Measurements from ENCODE around the gene BMERB1.
"Not testable (repeated sequence)": the region's sequence is repeated elsewhere in the genome, so short reads cannot be mapped to it uniquely, and the experiment has no call there.

Gene BMERB1

GRCh38 chr16:15425861-15426260 is 8.5 kb upstream of the BMERB1 start:
- DNase-seq (ENCODE audit: low spot score), result no peak

DNA sequence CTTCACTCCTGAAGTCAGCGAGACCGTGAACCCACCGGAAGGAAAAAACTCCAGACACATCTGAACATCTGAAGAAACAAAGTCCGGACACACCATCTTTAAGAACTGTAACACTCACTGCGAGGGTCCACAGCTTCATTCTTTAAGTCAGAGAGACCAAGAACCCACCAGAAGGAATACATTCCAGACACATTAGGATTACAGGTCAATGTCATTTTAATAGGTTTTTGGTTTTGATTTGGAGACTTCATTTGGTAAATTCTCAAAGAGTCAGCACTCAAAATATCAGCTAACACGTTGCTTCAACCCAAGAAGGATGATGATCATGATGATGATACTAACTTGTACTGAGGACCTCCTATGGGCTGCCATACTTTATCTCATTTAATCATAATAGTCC is 7.6 kb upstream of the BMERB1 start:
- DNase-seq (ENCODE audit: low spot score), result no peak

GRCh38 chr16:15427648-15428239 is 6.6 kb upstream of the BMERB1 start:
- DNase-seq (ENCODE audit: low spot score), result peak; percentile 75

DNA sequence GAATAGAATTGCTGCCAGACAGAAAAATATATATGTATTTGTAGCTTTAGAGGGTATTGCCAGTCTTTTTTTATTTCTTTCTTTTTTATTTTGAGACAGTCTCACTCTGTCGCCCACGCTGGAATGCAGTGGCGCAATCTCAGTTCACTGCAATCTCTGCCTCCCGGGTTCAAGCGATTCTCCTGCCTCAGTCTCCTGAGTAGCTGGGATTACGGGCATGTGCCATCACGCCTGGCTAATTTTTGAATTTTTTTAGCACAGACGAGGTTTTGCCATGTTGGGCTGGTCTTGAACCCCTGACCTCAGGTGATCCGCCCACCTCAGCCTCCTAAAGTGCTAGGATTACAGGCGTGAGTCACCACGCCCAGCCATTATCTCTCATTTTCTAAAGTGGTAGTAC is 3.5 kb upstream of the BMERB1 start:
- DNase-seq (ENCODE audit: low spot score), result not testable (repeated sequence)

GRCh38 chr16:15434079-15434424 is 336 bp upstream of the BMERB1 start:
- DNase-seq (ENCODE audit: low spot score), result no peak

DNA sequence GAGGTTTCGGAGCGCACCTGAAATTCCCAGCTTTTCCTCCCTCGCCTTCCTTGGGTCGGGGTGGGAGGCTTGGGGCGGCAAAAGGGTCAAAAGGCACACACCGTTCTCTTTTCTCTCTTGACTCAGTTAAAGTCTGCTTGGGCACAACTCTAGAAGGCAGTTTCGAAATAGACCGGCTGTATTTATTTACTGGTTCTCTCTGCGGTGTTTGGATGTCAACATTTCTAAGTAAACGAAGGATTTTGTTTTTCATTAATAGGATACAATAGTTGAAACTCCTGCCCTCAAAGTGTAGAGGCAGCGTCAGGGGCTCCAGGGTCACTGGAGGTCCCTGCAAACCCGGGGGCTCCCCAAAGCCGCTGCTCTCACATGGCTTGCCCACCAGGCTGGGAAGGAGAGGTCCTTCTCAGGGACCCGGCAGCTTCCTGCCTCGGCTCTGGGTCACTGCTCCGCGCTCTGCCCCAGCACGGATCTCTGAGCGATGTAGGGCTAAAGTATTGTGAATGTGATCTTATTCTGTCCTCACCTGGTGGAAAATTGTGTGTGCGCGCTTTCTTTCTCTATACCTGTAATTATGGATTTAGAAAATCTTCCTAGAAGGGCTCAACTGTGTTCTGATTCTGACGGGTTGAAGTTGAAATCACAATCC is 952 bp downstream of the BMERB1 start:
- DNase-seq (ENCODE audit: low spot score), result no peak

DNA sequence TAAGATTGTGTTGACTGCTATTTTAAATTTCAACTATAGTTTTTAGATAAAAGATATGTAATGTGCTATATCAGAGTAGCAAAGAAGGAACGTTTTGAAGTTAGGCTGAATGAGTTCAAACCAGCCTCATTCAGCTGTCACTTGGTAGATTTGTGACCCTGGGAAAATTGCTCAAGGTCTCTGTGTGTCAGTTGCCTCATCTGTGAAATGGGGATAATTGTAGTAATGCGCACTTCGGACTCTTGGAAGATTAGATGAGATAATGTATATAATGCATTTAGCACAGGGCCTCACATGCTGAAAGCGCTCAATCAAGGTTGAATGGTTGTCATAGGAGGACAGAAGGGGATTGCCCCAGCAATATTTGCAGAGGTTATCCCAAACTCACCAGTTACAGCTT is 4.7 kb downstream of the BMERB1 start:
- DNase-seq (ENCODE audit: low spot score), result no peak

DNA sequence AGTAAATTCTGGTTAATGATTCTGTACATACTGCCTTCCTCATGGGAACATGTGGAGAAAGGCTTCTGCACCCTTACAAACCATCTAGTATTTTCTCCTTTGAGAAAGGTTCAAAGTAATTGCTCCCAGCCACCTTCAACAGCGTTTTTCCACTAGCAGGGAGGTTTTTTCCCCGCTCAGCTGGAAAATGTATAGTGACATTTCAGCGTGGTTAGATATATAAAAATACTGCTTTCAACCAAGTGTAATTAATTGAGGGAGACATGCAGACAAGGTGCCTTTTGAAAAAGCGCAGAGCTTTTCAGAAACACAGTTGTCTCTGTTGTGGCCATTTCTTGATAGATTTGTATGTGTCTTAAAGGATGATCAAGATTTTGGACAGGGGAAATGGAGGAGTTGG is 5.1 kb downstream of the BMERB1 start:
- no peak for DNase-seq (ENCODE audit: low spot score)

DNA sequence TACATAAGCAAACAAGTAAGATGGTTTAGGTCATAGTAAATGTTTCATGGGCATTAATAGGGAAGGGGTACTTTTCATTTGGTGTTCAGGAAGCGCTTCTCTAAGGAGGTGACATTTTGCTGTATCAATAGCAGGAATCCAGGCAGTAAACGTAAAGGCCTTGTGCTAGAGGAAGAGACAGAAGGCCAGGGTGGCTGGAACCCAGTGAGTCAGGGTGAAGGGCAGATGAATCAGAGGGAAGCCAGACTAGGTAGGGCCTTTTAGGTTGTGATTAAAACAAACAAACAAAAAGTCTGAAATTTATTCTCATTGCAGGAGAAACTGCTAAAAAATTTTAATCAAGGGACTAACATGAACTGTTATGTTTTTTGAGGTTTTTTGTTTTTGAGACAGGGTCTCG is 6.5 kb downstream of the BMERB1 start:
- no peak for DNase-seq (ENCODE audit: low spot score)

DNA sequence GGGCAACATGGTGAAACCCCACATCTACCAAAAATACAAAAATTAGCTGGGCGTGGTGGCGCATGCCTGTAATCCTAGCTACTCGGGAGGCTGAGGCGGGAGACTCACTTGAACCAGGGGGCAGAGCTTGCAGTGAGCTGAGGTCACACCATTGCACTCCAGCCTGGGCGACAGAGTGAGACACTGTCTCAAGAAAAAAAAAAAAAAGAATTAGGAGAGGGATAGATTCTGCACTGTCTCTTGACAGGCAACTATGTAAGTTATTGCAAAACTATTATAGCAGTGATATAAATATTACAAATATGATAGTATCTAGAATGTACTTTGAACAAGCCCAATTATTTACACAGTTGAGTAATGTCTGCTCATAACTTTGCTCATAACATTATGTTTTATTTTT is 7.8 kb downstream of the BMERB1 start:
- not testable (repeated sequence) for DNase-seq (ENCODE audit: low spot score)

DNA sequence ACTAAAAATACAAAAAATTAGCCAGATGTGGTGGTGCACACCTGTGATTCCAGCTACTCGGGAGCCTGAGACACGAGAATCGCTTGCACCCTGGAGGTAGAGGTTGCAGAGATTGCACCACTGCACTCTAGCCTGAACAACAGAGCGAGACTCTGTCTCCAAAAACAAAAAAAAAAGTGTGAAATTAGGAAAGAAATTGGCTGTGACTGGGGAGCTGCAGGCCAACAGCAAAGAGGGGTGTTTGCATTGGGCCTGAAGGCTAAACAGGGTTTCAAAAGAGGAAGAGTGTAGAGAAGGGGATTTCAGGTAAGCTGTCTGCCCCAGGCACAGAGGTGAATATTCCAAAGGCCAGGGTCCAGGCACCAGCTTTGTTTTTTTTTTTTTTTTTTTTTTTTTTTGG is 9.4 kb downstream of the BMERB1 start:
- no peak for DNase-seq (ENCODE audit: low spot score)

GRCh38 chr16:15444264-15444663 is 9.9 kb downstream of the BMERB1 start:
- DNase-seq (ENCODE audit: low spot score), result peak; percentile 17

GRCh38 chr16:15445450-15445849 is 11.1 kb downstream of the BMERB1 start:
- no peak for DNase-seq (ENCODE audit: low spot score)

- no peak for DNase-seq (ENCODE audit: low spot score)
Measured at GRCh38 chr16:15446901-15447300, 12.5 kb downstream of the BMERB1 start.

GRCh38 chr16:15450624-15451023 is 16.2 kb downstream of the BMERB1 start:
- DNase-seq (ENCODE audit: low spot score), result peak; percentile 23

- DNase-seq (ENCODE audit: low spot score), result no peak
Measured at GRCh38 chr16:15451098-15451731, 16.8 kb downstream of the BMERB1 start.

- DNase-seq (ENCODE audit: low spot score), result no peak
Measured at GRCh38 chr16:15452246-15452855, 18.0 kb downstream of the BMERB1 start.

- DNase-seq (ENCODE audit: low spot score), result not testable (repeated sequence)
Measured at GRCh38 chr16:15453296-15453695, 18.9 kb downstream of the BMERB1 start.

GRCh38 chr16:15454933-15455332 is 20.5 kb downstream of the BMERB1 start:
- DNase-seq (ENCODE audit: low spot score), result not testable (repeated sequence)

DNA sequence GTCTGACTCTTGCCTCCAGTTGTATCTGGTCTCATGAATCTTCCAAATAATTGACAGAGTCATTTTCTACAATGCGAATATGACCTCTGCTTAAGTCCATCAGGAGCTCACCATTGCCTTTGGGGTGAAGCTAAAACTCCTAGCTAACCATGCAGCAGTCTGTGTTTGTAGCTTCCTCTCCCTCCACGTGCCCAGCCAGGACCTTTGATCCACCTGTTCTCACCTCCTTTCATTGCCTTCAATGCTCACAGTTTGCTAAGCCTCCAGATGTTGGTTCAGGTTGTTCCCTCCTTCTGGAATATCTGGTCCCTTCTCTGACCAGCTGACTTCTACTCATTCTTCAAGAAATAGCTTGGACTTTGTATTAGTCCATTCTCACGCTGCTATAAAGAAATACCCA is 23.0 kb downstream of the BMERB1 start:
- no peak for DNase-seq (ENCODE audit: low spot score)

GRCh38 chr16:15457958-15458357 is 23.6 kb downstream of the BMERB1 start:
- DNase-seq (ENCODE audit: low spot score), result no peak

DNA sequence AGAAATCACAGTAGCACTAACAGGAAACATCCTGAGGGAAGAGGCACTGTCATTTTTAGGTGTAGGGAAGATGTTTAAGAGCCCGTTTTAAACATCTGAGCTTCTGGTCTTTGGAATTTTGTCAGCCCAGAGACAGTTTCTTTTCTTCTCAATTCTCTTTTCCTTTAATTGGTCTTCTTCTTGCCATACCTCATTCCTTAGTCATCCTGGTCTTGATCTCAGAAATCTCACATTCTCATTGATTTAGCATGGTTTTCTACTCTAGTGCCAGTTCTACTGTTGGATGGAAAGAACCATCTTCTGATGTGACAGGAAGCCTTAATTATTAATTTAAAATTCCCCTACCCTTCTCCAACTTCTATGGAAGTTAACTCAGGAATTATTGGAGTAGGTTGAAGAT is 25.4 kb downstream of the BMERB1 start:
- DNase-seq (ENCODE audit: low spot score), result no peak

DNA sequence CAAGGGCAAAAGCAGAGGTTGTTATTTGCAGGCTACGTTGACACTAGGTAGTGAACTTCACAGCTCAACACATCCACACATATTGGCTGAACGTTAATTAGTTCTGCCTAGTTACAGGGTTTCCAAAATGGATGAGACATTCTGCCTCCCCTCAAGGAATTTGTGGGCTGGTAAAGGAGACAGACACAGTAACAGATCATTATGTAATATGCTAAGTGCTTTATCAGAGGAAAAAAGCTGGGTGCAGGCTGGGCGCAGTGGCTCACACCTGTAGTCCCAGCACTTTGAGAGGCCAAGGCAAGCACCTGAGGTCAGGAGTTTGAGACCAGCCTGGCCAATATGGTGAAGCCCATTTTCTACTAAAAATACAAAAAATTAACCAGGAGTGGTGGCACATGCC is 26.2 kb downstream of the BMERB1 start:
- no peak for DNase-seq (ENCODE audit: low spot score)
